CD4-positive, alpha-beta T cell treated with Interleukin-6 at 100 ng/mL for 8 hours (primary cell): ENCODE results near the gene ARHGEF12.

Experiments used
- DNase-seq: peaks from one replicate; pipeline ENCODE4 v3.0.0-alpha.2; 2020; ENCODE audit warnings: mixed read lengths, low spot score

Gene ARHGEF12

GRCh38 chr11:120389693-120390584, 53.7 kb downstream of the ARHGEF12 start:
- no peak for DNase-seq

DNA sequence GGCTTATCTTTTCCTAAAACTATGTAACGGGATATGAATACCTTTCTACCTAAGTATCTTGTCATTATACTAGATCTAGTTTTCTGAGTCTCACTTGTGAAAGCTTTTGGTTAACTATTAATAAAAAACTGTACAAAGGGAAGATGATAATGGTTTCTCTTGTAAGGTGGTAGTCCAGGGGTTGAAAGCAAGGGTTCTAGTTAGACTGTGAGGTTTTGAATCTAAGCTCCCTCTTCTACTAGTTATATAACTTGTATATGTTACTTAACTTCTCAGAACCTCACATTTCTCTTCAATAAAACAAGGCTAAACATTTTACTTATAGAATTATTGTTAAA, 54.3 kb downstream of the ARHGEF12 start:
- DNase-seq, result no peak

GRCh38 chr11:120391292-120391691, 55.1 kb downstream of the ARHGEF12 start:
- no peak for DNase-seq

- no peak for DNase-seq
Observed at GRCh38 chr11:120391854-120392253, 55.6 kb downstream of the ARHGEF12 start.

DNA sequence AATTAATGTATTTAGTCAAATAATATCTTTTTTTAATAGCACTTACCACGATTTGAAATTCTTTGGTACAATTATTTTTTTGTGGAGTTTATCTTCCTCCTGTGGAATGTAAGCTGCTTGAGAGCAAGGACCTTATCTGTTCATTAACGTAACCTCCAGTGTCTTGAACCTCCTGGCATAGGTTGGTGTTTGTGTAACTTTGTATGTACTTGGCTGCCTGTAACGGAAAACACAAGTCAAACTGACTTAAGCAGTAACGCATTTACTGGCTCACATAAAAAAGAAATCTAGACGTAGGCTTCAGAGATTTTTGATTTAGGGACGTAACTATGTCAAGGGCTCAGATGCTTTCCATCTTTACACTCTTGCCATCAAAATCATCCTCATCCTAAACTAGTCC, 56.1 kb downstream of the ARHGEF12 start:
- DNase-seq, result no peak

DNA sequence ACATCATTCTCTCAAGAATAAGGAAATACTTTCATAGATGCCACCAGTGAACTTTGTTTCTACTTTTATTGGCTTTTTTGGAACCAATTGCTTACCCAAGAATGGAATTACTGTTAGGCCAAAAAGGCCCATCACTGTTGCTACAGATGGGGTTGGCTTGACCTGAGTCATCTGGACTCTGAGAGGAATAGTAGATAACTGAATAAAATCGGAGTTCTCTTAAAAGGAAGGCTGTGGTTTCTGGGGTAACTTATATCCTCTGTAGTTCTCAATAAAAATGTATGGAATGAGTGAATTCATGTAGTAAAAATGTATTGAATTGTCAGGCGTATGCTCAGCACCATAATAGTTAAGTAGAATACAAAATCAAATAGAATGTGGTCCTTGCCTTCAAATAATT, 56.6 kb downstream of the ARHGEF12 start:
- no peak for DNase-seq

DNA sequence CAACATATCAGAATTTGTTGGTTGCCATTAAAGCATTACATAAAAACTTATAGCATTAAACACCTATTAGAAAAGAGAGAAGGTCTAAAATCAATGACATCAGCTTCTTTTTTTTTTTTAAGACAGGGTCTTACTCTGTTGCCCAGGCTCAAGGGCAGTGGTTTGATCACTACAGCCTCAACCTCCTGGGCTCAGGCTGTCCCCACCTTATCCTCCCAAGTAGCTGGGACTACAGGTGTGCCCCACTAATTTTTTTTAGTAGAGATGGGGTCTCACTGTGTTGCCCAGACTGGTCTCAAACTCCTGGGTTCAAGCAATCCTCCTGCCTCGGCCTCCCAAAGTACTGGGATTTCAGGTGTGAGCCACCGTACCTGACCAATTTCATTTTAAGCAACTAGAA, 57.9 kb downstream of the ARHGEF12 start:
- no peak for DNase-seq

DNA sequence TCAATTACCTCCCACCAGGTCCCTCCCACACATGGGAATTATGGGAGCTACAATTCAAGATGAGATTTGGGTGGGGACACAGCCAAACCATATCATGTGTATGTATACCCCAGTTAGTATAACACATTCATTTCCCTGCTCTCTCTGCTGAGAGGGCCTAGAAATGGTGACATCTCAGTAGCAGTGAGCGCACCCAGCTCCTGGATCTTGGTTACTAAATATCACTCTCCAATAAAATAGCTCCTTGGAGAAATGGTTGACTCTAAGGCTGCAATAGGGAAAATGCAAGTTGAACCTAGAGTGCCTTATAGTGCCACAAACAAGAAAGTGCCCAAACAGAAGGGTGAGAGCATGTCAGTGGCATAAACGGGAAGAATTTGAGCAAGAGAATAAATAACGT, 59.6 kb downstream of the ARHGEF12 start:
- DNase-seq, result no peak

DNA sequence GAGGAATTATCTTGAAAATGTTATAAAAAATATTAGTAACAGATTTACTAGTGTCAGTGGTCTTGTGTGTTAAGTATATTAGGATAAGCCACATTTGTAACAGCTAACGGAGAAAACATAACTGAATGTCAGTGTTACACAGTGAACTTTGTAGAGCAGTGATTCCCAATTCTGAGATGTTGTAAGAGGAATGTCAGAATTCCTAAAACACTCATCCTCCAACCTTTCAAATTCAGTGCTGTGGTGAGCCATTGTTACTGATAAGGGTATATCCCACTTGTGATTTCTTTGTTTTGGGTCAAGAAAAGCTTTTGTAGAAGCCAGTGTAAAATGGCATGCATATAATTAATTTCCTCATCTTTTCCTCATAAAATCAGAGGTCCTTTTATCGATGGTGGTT, 61.9 kb downstream of the ARHGEF12 start:
- no peak for DNase-seq

- no peak for DNase-seq
Observed at GRCh38 chr11:120399307-120399706, 63.1 kb downstream of the ARHGEF12 start.

DNA sequence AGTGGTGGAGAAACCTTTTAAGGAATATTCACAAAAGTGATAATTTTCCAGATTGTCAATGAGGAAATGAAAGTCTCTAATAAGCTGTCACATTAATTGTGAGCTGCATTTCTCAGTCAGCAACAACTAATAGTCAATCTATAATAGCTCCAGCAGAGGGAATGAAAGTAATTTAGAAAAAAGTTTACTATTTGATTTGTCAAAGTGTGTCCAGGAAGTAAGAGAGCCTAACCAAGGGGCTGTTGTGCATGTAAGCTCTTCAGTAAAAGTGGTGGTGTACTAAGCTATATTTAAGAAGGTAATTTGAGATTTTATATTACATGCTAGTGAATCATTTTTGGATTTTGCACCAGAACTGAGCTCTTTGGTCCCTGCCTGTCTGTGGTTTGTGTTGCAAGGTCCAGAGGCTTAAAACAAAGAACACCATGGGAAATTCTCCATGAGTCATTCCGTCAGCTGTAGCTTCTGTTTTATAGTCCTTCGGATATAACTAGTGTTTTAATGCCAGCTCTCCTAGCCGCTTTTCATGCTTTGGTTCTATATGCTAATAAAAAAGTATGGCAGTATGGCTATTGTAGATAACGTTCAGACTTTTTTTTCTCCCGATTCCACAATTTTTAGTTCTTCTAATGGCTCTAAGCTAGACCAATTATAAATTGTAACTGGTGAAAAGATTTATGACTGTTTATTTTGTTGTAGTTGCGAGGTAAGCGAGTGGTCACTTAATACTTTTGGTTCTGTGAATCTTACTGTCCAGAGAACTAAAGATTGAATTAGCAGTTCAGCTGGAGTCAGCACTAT, 64.6 kb downstream of the ARHGEF12 start:
- no peak for DNase-seq

DNA sequence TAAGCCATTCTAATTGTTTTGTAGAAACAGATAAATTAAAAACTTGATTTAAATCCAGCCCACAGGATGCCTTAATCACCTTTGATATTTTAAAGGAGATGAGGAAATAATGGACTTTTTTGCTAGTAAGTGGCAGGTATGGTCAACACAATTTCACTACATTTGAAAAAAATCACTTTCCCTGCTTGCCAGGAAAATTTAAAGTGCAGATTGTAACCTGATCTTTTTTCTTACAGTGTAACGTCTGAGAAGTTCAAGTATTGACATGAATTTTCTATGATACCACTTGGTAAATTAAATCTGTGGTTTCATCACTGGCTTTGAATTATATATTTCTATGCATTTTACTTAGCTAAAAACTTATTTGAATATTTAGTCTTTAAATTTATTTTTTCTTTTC, 65.3 kb downstream of the ARHGEF12 start:
- no peak for DNase-seq

DNA sequence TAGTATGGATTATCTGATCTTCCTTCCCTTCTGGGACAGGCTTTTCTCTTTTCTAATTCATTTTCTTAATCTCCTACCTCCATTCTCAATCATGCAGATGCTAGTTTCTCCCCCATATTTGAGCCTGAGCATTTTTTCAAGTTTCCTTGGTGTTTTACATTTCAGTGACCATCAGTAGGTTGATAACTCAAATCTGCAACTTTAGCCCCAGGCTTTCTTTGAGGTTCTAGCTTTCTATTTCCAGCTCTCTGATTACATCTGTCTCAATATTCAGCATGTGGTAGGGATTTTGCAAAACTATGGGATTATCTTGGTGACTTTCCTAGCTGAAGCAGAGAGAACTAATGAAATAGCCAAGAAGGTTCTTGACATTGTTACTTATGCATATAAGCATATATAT, 67.8 kb downstream of the ARHGEF12 start:
- no peak for DNase-seq

DNA sequence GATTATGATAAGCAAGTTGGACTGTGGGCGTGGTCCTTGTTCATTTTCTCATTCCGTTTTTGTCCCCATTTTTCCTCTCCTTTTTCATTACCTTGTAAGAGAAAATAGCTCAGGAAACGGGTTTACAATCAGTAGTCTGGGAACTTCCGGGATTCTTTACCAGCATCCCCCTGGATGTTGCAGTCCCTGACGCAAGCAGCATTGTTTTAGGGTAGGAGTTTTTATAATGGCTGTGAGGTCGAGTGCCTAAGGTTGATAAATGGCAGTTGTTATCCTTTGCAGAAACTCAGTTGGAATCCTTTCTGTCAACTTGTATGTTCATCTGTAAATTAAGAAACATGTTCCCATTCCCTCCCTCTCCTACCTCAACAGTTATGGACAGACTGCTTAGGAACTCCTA, 68.3 kb downstream of the ARHGEF12 start:
- no peak for DNase-seq

DNA sequence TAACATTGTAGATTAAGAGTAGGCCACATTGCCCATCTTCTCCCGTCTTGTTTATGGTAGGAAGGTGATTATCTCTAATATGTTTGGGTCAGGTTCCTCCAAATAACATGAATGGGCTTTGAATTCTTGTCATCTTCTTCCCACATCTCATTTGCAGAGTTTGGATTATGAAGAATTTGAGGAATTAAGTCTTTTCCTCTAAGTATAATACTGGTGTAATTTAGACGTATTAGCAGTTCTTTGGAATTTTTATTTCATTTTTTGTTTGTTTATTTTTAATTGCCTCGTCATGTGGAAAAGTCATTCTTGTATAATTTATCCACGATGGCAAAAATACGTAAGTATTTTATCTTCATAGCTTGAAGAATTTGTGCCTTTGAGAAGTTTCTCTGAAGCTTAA, 73.4 kb downstream of the ARHGEF12 start:
- DNase-seq, result no peak

GRCh38 chr11:120410622-120411380, 74.6 kb downstream of the ARHGEF12 start:
- no peak for DNase-seq

- DNase-seq, result no peak
Observed at GRCh38 chr11:120413480-120413879, 77.3 kb downstream of the ARHGEF12 start.

- DNase-seq, result no peak
Observed at GRCh38 chr11:120420572-120420971, 84.4 kb downstream of the ARHGEF12 start.

- no peak for DNase-seq
Observed at GRCh38 chr11:120424185-120424969, 88.2 kb downstream of the ARHGEF12 start.

- DNase-seq, result no peak
Observed at GRCh38 chr11:120424970-120425332, 88.7 kb downstream of the ARHGEF12 start.

- no peak for DNase-seq
Observed at GRCh38 chr11:120425527-120425926, 89.3 kb downstream of the ARHGEF12 start.

- no peak for DNase-seq
Observed at GRCh38 chr11:120430146-120430545, 93.9 kb downstream of the ARHGEF12 start.
